GM23338 (cell line): Measurements from ENCODE around the gene BPIFB1. TPM values are rescaled to one million over a fixed set of nuclear protein-coding genes. Genes with fewer than 3 reads are reported as not detected.

Source experiments
- ATAC-seq: fragments of 200-7000 bp; cut with Tn5 transposase; 3 replicates; pipeline ENCODE4 v1.9.1; 2020
- DNase-seq: peaks from one replicate; pipeline ENCODE4 v3.0.0-alpha.2; 2015; ENCODE audit warnings: low spot score
- H2AFZ ChIP-seq: fragments of 200-600 bp; sonication (generic); 2 replicates; pipeline ENCODE4 v1.8.0; 2016; ENCODE audit warnings: antibody characterized with exemption, mild to moderate bottlenecking, moderate library complexity
- H3F3A ChIP-seq: fragments of 200-600 bp; sonication (generic); replicated peaks from 2 replicates; pipeline ENCODE4 v1.8.0; 2017; ENCODE audit warnings: antibody characterized with exemption, mixed run types, low read depth
- H3K27ac ChIP-seq: fragments of 200-600 bp; sonication (generic); 2 replicates; pipeline ENCODE4 v1.6.1; 2016; ENCODE audit warnings: low read depth
- H3K27me3 ChIP-seq: fragments of 200-600 bp; sonication (generic); 2 replicates; pipeline ENCODE4 v1.8.0; 2016; ENCODE audit warnings: mild to moderate bottlenecking, mixed run types, moderate library complexity; ENCODE audit not compliant: insufficient read depth
- H3K36me3 ChIP-seq: fragments of 200-600 bp; sonication (generic); 2 replicates; pipeline ENCODE4 v1.8.0; 2016; ENCODE audit warnings: mild to moderate bottlenecking; ENCODE audit not compliant: insufficient read depth
- H3K4me1 ChIP-seq: fragments of 200-600 bp; sonication (generic); 2 replicates; pipeline ENCODE4 v1.8.0; 2016; ENCODE audit warnings: mild to moderate bottlenecking, moderate library complexity; ENCODE audit not compliant: insufficient read depth
- H3K4me2 ChIP-seq: fragments of 200-600 bp; sonication (generic); 2 replicates; pipeline ENCODE4 v1.7.1; 2017; ENCODE audit warnings: mixed run types
- H3K4me3 ChIP-seq: fragments of 200-600 bp; sonication (generic); 2 replicates; pipeline ENCODE4 v1.6.1; 2016; ENCODE audit warnings: mixed run types
- H3K79me2 ChIP-seq: fragments of 200-600 bp; sonication (generic); replicated peaks from 2 replicates; pipeline ENCODE4 v1.8.0; 2017; ENCODE audit warnings: mild to moderate bottlenecking; ENCODE audit not compliant: insufficient read depth
- H3K9me2 ChIP-seq: fragments of 200-600 bp; sonication (generic); 2 replicates; pipeline ENCODE4 v1.8.0; 2017; ENCODE audit not compliant: insufficient read depth
- H4K20me1 ChIP-seq: fragments of 200-600 bp; sonication (generic); replicated peaks from 2 replicates; pipeline ENCODE4 v1.8.0; 2017; ENCODE audit warnings: mild to moderate bottlenecking; ENCODE audit not compliant: insufficient read depth
- H3K27ac Mint-ChIP-seq: 2 replicates; pipeline ENCODE4 v1.8.0; 2020; ENCODE audit warnings: inconsistent platforms, mild to moderate bottlenecking, moderate library complexity, mixed read lengths
- H3K27me3 Mint-ChIP-seq: 3 replicates; pipeline ENCODE4 v1.8.0; 2022; ENCODE audit warnings: low read depth, mild to moderate bottlenecking, moderate library complexity, mixed read lengths, inconsistent platforms; ENCODE audit not compliant: insufficient read depth, poor library complexity
- H3K36me3 Mint-ChIP-seq: 3 replicates; pipeline ENCODE4 v1.8.0; 2021; ENCODE audit warnings: low read depth, mild to moderate bottlenecking, inconsistent platforms, moderate library complexity, mixed read lengths
- H3K4me1 Mint-ChIP-seq: 3 replicates; pipeline ENCODE4 v1.8.0; 2020; ENCODE audit warnings: mild to moderate bottlenecking, inconsistent platforms, mixed read lengths
- H3K4me3 Mint-ChIP-seq: 3 replicates; pipeline ENCODE4 v1.8.0; 2021; ENCODE audit warnings: moderate library complexity, mild to moderate bottlenecking, inconsistent platforms, mixed read lengths
- H3K9me3 Mint-ChIP-seq: 3 replicates; pipeline ENCODE4 v1.8.0; 2020; ENCODE audit warnings: moderate library complexity, mild to moderate bottlenecking, inconsistent platforms, mixed read lengths
- CREB1 ChIP-seq: fragments of 250-450 bp; sonication (Bioruptor Pico); IDR thresholded peaks from 2 replicates; pipeline ENCODE4 v1.5.0; 2020; ENCODE audit warnings: low read depth, mild to moderate bottlenecking, moderate library complexity
- CTCF ChIP-seq, 2 experiments: fragments of 200-600 bp in 1 of 2; sonication (generic) in 1 of 2; conservative IDR thresholded peaks; 2 replicates each; pipeline versions ENCODE4 v1.5.1 to v1.6.1; 2016 to 2017; ENCODE audit warnings: antibody characterized with exemption in 2 of 2, low read depth in 2 of 2, mild to moderate bottlenecking in 2 of 2, moderate library complexity in 1 of 2
- EZH2 ChIP-seq: fragments of 200-600 bp; sonication (generic); IDR thresholded peaks from one replicate; pipeline ENCODE4 v1.8.0; 2017; ENCODE audit warnings: antibody characterized with exemption, mild to moderate bottlenecking, low read depth; ENCODE audit not compliant: unreplicated experiment
- EZH2phosphoT487 ChIP-seq: fragments of 200-600 bp; sonication (generic); IDR thresholded peaks from one replicate; pipeline ENCODE4 v1.8.1; 2018; ENCODE audit warnings: antibody characterized with exemption; ENCODE audit not compliant: unreplicated experiment
- JUNB ChIP-seq: IDR thresholded peaks from one replicate; pipeline ENCODE4 v1.6.1; 2016; ENCODE audit warnings: antibody characterized with exemption; ENCODE audit not compliant: unreplicated experiment
- NANOG ChIP-seq: IDR thresholded peaks from 2 replicates; pipeline ENCODE4 v1.6.1; 2016; ENCODE audit warnings: antibody characterized with exemption, borderline replicate concordance
- POLR2AphosphoS5 ChIP-seq: IDR thresholded peaks from 2 replicates; pipeline ENCODE4 v1.6.1; 2016; ENCODE audit warnings: antibody characterized with exemption, low read depth
- STAT1 ChIP-seq: IDR thresholded peaks from one replicate; pipeline ENCODE4 v1.6.1; 2016; ENCODE audit warnings: antibody characterized with exemption; ENCODE audit not compliant: unreplicated experiment
- ZNF114 ChIP-seq: fragments of 250-450 bp; sonication (Bioruptor Pico); IDR thresholded peaks from 2 replicates; pipeline ENCODE4 v1.5.0; 2020; ENCODE audit warnings: mild to moderate bottlenecking, moderate library complexity
- ZNF331 ChIP-seq: fragments of 250-450 bp; sonication (Bioruptor Pico); IDR thresholded peaks from 2 replicates; pipeline ENCODE4 v1.5.0; 2020; ENCODE audit warnings: low read depth, mild to moderate bottlenecking, moderate library complexity
- ZNF462 ChIP-seq: fragments of 250-450 bp; sonication (Bioruptor Pico); IDR thresholded peaks from 2 replicates; pipeline ENCODE4 v1.5.0; 2020; ENCODE audit warnings: mild to moderate bottlenecking, moderate library complexity
- polyA plus RNA-seq: library from polyadenylated mRNA; unstranded; fragments of >200 nt; fragmentation: Nextera tagmentation; extraction: Ambion mirVana; gene quantifications from 2 replicates; pipeline ENCODE4 v1.2.1, GENCODE V29; 2016
- total RNA-seq: library from RNA; depleted of rRNA; stranded (reverse); fragments of >200 nt; shearing (Covaris generic); gene quantifications from 2 replicates; pipeline ENCODE4 v1.2.3, GENCODE V29; 2014
- TF ChIP-seq, protein P1 (sequence below): IDR thresholded peaks from 2 replicates; pipeline ENCODE4 v1.6.1; 2016; ENCODE audit warnings: antibody characterized with exemption

Gene BPIFB1
- total and polyA plus RNA-seq, 2 experiments from 2014 or later = not detected

DNA sequence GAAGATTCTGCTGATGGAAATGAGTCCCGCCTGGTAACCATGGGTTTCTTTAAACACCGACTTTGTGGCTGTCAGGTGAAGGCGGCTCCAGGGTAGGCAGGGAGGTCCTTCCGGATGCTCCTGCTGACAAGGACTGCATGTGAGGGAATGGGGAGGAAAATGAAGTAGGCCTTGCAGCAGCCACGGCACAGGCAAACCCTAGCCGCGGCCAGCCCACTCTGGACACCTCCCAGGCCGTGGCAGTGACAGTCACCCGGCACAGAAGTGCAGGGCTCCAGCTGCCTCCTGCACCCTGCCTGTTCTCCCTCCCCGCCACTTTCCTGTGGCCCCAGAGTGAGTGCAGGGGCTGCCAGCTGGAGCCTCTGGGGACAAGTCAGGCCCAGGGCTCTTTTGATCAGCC, 21.0 kb downstream of the BPIFB1 start (continued):
- TF ChIP-seq JUNB = no peak
- TF ChIP-seq ZNF331 = no peak
- TF ChIP-seq STAT1 = no peak
- no peak for TF ChIP-seq CTCF (conservative IDR thresholded peaks at IDR 0.05; ENCODE audit: low read depth in 2 of 2)
- no peak for TF ChIP-seq ZNF114 (CRISPR knock-in tag)
- no peak for TF ChIP-seq POLR2AphosphoS5
- no peak for TF ChIP-seq EZH2
- TF ChIP-seq CREB1 (CRISPR knock-in tag) = no peak

GRCh38 chr20:33305589-33306057, 22.6 kb downstream of the BPIFB1 start:
- no peaks in the 10 kb centered on the region for H3K36me3 ChIP-seq
- no peaks in the 10 kb centered on the region; the same call in 2 of the 3 replicates for H3K9me3 Mint-ChIP-seq
- H3K27ac Mint-ChIP-seq = no peak overlapping the region
- H3K4me2 ChIP-seq = no peak overlapping the region
- H3K4me1 Mint-ChIP-seq = no peaks in the 10 kb centered on the region
- H3K27ac ChIP-seq = no peak overlapping the region
- H3K4me3 Mint-ChIP-seq = no peak overlapping the region
- no peaks in the 10 kb centered on the region for H3K27me3 ChIP-seq
- H3F3A ChIP-seq = no peaks in the 10 kb centered on the region
- H3K79me2 ChIP-seq = no peaks in the 10 kb centered on the region
- no peaks in the 10 kb centered on the region for H3K9me2 ChIP-seq
- H3K4me3 ChIP-seq = no peak overlapping the region
- no peaks in the 10 kb centered on the region for H4K20me1 ChIP-seq
- DNase-seq = no peak
- H2AFZ ChIP-seq = no peak overlapping the region
- no peaks in the 10 kb centered on the region for H3K4me1 ChIP-seq
- no peak for ATAC-seq
- H3K27me3 Mint-ChIP-seq = no peaks in the 10 kb centered on the region
- no peaks in the 10 kb centered on the region for H3K36me3 Mint-ChIP-seq
- TF ChIP-seq STAT1 (no peak), JUNB (no peak), POLR2AphosphoS5 (no peak), CREB1 (CRISPR knock-in tag) (no peak), EZH2 (no peak), EZH2phosphoT487 (no peak), NANOG (no peak), CTCF (conservative IDR thresholded peaks at IDR 0.05; ENCODE audit: low read depth in 2 of 2) (no peak), ZNF462 (CRISPR knock-in tag) (no peak)
- TF ChIP-seq, protein P1, sequence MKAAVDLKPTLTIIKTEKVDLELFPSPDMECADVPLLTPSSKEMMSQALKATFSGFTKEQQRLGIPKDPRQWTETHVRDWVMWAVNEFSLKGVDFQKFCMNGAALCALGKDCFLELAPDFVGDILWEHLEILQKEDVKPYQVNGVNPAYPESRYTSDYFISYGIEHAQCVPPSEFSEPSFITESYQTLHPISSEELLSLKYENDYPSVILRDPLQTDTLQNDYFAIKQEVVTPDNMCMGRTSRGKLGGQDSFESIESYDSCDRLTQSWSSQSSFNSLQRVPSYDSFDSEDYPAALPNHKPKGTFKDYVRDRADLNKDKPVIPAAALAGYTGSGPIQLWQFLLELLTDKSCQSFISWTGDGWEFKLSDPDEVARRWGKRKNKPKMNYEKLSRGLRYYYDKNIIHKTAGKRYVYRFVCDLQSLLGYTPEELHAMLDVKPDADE = no peak
